Glomerular endothelial cell (primary cell): ENCODE measurements around the gene MBNL2. TPM values are rescaled to one million over a fixed set of nuclear protein-coding genes. Genes with fewer than 3 reads are reported as not detected.

Source experiments
- DNase-seq: peaks from one replicate; pipeline ENCODE4 v3.0.0-alpha.2; 2011; ENCODE audit warnings: low read depth, low spot score; ENCODE audit errors: extremely low read depth
- total RNA-seq: library from RNA; depleted of rRNA; stranded (reverse); fragments of >200 nt; gene quantifications from 2 replicates; pipeline ENCODE4 v1.2.3, GENCODE V29; 2015

The MBNL2 gene
- total RNA-seq, 1 donor from 2014 or later, result 110 TPM

DNA sequence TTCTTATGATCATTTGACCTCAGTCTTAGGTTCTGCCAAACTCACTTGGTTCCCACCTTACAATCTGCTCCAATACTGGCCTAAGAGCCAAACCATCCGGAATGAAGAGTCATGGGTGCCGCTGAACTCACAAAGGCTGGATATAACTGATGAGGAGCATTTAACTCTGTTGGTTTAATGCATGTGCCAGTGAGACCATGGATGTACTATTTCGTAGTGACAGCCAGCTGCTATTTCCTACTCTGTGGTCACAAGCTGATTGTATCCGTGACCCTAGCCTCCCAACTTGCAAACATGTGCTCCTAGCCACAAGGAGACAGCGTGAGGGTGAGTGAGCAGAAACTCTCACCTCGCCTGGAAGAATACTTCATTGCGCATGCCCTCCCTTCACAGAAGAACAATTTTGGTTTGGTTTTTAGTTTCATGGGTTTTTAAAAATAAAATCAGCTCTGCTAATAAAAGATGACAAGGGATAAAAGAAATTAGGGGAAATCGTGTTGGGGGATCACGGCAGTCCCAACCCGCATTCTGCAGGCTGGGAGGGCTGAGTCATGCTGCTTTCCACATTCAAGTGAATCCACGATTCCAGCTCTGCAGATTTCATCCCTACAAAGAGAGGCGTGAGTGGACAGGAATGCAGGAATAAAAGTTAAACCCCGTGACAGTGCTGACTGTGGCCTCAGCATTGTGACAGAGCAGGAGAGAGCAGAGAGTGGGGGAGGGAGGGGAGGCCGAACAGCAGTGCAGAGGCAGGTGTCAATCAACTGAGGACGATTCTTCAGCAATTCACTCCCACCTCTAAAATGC is 145.1 kb downstream of the MBNL2 start:
- DNase-seq, result no peak

DNA sequence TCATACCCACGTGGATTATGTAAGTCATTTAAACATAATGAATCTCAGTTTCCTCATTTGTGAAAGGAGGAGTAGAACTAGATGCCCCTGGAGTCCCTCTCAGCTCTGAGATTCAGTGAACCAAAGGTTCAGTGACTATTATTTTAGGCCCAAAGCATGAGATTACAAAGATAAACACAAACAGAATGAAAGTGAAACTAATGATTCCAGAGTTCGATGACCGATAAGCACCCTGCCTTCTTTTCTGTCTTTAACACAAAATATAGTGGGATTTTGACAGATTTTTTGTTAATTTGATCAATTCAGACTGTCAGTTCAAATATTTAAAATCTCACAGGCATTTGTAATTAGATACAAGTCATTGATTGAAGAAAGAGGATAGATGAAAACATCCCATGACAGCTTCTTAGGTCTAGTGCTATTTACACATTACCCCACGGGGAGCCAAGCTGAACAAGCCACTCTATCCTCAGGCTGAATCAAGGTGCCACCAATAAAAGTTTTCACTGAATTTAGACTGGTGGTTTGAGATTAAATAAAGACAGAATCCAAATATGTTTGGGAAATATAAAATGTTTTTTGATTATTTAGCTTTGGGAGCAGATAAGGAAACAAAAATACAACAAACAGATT is 147.2 kb downstream of the MBNL2 start:
- DNase-seq, result no peak

DNA sequence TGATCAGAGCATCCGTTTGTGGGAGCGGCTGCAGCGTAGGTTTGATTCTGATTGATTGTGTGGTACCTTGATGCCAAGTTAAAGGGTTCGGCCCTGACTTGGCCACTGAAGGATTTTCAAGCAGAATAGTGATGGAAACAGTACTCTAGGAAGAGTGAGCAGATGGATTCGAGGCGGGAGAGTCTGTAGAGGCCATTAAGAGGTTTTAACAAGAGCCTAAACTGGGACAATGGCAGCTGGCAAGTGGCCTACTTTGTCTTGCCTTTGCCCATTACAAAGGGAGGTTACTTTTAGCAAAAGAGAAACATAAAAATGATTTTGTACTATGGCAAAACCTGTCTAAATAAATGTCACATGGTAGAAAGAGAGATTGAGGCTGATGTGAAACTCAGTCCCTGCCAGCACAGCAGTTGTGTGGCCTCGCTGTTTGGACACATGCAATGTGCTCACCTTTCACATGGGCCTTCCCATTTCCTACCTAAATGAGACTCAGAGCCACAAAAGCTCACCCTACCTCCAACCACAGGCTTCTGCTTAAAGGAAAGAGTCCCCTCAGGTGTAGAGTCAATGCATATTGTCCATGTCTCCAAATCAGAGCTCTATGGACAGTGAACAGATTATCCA is 149.5 kb downstream of the MBNL2 start:
- no peak for DNase-seq

DNA sequence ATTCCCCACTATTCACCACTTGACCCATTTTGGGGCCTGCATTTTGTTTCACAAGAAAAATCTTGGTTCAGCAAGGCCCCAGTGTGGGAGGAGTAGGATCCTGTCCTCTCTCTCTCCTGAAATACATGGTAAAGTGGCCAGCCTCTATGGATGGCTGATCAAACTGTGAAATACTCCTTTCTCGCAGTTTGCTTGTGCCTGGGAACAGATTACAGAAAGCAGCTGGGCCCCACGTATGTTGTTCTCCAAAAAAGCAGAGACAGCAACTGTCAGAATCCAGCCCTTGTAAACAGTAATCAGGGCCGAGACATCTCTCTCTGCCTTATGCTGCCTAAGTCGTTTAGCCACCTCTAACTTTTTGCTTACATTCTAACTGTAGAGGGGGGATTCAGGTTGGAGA is 150.8 kb downstream of the MBNL2 start:
- DNase-seq, result no peak

DNA sequence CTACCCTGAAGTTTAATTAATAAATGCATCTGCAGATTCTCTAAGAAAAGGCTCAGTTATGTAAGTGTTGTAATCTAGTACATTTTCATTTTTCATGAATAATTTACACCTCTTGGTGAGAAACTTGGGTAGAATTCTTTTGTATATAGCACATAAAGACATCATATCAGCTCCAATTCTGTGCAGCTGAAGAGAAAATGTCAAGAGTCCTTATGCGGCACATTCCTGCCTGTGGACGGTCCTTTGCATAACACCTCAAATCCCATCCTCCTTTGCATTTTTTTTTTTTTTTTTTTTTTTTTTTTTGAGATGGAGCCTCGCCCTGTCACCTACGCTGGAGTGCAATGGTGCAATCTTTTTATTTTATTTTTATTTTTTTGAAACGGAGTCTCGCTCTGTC is 151.7 kb downstream of the MBNL2 start:
- no peak for DNase-seq

DNA sequence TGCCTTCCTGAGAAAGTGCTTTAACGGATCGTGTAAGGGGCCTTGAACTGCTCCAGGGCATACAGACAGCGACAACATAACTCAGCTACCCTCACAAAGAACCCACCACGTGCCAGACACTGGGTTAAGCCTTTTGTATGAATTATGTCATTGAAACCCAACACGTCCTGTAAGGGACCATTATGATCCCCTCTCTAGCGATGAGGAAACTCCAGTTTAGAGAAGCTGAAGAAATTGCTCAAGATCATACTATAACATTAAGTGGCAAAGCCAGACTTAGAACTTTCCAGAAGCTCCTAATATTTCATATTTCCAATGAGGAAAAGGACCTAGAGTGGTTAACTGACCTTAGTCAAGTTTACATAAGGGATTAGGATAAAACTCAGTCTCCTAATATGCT is 154.8 kb downstream of the MBNL2 start:
- no peak for DNase-seq

DNA sequence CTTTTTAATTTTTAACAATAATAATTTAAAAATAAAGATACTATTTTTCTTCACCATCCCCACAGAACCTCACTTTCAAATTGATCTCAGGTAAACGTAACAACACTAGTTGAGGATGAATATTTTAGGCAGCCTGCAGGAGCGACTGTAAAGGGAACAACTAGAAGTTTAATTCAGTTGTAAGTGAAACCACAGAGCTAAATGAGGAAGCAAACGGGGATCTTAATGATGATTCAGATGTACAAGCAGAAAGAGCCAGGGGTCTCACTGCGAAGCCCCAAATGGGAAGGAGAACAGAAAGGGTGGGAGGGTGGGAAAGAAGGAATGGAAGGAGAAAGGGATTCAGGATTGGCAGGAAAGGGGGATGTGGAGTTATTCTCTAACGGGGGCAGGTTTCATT is 157.3 kb downstream of the MBNL2 start:
- no peak for DNase-seq

DNA sequence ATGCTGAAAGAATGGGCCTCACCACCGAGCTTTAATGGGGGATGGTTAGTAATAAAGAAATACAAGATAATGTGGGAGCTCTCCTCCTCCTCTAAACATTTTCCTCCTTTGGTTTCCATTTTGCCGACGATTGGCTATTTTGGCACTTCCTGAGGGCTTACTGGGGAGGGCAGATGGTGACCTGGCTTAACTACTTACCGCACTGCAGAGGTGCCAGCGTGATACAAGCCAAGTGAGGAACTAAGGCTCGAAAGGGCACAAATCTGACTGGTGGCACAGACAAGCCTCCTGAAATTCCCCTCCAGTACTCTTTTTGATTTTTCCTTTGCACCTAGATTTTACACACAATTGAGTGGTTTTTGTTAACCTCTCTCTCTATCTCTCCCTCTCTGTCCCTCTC is 158.6 kb downstream of the MBNL2 start:
- DNase-seq, result no peak

DNA sequence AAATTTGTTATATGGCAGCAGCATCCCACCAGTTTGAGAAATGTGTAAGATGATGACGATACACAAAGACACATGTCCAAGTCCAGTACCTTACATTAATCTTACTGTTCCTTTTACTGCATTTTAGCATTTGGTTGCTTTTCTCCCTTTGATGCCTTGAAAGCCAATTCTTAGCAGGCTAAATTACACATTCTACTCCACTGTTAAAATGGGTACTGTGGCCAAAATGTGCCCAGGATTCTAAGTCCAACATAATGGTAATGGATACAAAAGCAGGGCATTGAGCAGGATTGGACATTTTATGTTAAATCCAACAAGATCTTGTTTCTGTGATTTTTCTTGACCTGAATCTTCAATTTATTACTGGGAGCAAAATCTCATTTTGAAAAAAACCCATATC is 159.1 kb downstream of the MBNL2 start:
- DNase-seq, result no peak

DNA sequence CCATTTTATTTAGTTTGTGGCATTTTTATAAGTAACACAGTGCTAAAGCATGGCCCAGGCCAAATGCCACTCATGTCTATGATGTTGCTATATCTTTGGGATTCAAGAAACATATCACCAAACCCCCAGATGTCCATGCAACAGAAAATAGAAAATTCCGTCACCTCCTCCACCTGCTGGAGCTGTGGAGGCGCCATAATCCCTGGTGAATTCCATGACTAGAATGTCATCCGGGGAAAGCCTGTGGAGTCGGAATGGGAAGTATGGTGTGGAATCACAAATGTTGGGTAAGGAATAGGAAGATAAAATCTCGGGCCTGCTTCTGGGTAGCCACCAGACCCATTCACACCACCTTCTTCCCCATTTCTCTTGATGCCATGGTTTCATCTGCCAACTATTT is 160.1 kb downstream of the MBNL2 start:
- no peak for DNase-seq

DNA sequence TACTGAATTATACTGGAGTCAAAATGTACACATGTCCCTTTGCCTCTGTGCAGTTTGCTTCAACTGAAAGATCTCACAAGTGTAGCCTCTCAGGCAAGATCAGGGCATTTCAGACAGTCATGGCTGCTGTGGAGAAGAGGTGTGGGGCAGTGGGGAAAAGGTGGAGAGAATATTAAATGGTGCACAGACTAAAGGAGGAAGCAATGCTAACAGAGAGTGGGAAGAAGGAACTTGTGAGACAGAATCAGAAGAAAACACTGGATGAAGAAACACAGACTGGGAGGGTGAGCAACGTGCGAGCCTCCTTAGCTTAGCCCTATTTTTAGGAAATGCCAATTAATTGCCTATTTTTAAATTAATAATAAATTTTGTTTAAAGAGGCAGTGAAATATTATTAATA is 162.2 kb downstream of the MBNL2 start:
- DNase-seq, result no peak

DNA sequence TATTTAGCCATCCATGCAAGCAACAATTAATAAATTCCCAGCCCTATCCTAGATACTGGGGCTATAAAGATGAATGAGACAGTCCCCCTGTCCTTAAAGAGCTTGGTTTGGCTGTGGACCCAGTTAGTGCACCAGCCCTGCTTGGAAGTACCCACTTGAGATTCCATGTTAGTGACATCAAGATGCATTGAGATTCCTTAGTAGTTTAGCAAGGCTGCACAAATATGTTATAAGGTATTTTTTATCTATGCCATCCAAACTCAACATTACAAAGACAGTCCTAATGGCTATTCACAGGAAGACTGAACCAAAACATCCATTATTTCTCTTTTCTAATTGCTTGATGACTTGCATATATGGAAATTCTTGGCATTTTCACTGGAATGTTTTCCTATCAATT is 163.0 kb downstream of the MBNL2 start:
- DNase-seq, result no peak

DNA sequence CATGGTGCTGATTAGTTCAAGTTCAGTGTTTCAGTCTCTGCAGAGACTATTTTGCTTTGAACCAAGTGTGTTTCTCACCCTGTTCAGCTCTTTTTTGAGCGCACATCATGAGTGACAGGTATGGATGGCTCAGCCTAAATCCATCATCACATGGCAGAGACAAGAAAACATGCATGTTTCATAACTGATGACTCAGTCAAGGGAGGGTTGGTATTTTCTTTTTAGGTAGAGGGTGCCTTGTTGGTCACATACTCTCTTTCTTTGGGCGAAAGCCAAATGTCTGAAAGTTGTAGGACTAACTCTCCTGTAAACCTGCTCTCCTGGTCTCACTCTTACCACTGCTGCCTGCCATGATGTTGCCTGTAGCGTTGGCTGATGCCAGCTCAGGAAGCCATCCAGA is 163.7 kb downstream of the MBNL2 start:
- DNase-seq, result no peak

DNA sequence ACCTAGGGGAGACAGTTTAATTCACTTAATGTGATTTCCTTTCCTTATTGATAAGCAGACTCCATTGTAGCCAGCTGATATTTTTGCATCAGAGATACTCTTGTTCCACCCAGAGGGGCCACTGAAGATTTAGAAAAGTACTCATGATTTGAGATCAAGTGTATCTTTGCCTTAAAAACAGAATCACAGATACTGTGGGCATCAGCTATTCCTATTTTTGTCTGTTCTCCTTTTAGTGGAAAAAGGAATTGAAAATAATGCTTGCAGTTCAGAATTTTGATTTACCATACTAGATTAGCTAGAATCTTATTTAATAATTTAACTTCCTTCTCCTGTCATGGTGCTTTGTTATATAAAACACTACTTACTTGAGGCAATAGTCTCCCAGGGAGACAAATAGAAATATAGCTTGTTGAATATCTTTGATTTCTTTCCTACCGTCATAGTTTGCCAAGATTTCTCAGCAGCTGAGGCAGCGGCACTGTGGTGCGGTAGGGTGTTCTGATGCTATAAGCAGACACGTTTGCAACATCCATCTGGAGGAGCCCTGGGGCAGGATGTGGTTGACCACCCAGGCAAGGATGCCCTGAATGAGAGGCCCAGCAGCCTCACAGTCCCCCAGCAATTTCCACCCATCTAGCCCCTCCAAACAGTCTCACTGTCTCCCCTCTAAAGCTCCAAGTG is 164.8 kb downstream of the MBNL2 start:
- DNase-seq, result no peak

DNA sequence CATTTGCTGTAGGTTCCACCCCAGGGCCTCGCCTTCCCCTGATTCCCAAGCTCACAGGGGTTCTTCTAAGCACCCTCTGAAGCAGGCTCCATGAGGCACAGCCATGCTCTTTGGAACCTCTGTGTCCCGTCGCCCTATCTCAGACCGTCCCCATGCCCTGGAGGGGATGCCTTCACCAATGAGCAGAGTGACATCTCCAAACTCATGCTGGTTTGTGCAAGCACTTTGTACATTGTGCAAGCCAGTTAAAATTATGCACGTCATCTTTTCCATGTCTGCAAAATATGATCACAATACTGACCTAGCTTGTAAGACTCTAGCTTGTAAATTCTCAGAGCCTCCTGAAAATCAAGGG is 165.3 kb downstream of the MBNL2 start:
- no peak for DNase-seq

DNA sequence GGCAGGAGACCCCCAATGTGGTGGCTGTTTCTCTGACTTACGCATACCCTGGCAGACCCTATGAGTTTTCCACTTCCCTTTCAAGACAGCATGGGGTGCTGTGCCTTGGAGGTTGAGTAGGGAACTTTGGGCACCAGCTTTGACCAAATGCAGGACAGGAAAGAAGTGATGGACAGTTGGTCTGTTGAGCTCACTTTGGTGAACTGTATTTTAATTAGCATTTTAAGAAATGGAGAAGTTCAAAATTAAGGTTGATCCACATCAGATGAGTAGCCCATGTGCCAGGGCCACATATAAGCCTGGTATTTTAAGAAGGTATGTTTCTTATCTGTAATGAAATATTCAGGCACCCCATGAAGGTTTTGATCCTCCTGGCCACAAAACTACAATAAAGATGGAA is 165.8 kb downstream of the MBNL2 start:
- no peak for DNase-seq

DNA sequence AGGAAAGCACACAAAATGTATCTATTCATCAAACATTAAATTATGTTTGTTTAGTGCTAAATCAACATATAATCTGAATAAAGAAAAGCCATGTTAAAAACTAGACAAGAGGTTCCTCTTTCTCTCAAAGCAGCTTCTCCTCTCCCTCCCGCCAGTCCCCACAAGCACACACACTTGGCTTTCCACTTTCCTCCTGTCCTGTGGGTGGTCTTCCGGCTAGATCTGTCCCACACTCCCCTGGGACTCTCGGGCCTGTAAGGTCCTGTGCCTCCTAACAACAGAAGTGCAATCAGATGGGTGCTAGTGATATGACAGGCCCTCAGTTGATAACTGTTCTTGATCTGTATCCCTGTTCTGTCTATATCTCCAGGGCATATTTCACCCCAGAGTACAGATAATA is 166.2 kb downstream of the MBNL2 start:
- no peak for DNase-seq

DNA sequence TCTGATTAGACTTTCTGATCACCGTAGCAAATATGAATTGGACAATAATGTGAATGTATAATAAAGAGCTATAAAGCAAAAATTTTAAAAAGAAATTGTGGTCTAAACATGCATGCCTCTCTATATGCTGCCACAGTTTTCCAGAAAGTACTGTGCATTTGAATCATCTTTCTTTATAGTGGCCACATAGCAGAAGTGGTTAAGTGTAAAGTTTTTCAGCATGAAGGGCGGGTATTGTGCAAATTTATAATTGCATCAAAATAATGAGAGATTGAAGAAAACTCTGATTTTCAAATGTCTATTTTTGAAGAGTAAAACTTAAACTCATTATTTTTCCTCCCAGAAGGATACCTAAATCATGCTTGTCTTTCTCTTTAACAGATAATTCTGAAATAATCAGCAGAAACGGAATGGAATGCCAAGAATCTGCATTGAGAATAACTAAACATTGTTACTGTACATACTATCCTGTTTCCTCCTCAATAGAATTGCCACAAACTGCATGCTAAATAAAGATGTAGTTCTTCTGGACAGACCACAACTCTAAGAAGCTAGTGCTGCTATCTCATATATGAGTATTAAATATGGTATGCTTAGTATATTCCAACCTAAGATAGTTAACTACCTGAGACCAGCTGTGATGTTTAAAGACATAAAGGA is 168.9 kb downstream of the MBNL2 start:
- DNase-seq, result no peak

DNA sequence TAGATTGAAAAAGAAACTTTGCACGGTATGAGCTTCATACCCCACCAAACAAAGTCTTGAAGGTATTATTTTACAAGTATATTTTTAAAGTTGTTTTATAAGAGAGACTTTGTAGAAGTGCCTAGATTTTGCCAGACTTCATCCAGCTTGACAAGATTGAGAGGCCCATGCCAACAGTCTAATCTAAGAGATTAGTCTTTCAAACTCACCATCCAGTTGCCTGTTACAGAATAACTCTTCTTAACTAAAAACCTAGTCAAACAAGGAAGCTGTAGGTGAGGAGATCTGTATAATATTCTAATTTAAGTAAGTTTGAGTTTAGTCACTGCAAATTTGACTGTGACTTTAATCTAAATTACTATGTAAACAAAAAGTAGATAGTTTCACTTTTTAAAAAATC is 169.9 kb downstream of the MBNL2 start:
- DNase-seq, result no peak

DNA sequence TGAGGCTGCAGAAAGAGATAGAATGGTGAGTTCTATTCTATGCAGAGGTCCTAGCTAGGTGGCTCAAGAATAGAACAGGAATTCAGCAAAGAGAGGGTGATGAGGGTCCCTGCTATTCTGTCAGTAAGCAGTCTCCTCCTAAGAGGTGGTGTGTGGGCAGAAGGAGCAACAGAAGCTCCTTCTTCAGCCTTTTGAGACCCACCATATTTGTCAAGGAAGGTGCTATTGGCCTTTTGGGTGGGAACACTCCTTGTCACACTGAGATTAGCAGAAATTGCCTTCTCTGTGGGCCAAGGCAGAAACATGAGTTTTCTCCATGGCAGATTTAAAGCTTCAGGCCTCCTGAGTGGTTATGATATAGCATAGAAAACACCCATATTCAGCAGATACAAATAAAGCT is 172.4 kb downstream of the MBNL2 start:
- no peak for DNase-seq

DNA sequence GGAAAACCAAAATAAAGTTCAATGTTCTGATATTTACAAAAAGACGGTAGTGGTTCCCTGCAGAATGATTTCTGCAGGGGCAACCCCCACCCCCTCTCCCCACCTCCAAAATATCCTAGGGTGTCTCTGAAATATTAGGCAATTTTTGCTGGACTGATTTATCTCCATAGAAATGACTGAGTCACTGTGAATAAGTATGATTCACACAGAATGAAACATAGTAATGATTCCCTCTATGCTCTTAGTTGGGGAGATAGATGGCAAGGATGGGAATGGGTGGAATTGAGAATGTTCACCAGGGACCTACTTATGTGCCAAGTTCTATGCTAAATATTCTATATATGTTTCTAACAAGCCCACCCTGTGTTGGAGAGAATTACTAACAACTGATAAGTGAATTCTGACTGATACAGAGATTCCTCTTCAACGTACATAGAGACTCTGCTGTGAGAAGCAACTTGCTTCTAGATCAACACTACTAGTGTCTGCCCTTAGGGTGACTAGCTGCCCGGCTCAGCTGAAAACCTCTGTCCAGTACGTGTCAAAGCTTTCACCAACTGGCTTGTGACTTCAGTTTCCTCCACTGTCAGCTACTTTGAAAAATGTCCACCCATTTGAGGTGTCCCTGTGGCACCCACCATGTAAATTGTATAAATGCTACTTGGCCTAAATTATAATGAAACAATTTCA is 173.5 kb downstream of the MBNL2 start:
- DNase-seq, result no peak
